ENCODE results near the gene RFX4.

RFX4 gene

DNA sequence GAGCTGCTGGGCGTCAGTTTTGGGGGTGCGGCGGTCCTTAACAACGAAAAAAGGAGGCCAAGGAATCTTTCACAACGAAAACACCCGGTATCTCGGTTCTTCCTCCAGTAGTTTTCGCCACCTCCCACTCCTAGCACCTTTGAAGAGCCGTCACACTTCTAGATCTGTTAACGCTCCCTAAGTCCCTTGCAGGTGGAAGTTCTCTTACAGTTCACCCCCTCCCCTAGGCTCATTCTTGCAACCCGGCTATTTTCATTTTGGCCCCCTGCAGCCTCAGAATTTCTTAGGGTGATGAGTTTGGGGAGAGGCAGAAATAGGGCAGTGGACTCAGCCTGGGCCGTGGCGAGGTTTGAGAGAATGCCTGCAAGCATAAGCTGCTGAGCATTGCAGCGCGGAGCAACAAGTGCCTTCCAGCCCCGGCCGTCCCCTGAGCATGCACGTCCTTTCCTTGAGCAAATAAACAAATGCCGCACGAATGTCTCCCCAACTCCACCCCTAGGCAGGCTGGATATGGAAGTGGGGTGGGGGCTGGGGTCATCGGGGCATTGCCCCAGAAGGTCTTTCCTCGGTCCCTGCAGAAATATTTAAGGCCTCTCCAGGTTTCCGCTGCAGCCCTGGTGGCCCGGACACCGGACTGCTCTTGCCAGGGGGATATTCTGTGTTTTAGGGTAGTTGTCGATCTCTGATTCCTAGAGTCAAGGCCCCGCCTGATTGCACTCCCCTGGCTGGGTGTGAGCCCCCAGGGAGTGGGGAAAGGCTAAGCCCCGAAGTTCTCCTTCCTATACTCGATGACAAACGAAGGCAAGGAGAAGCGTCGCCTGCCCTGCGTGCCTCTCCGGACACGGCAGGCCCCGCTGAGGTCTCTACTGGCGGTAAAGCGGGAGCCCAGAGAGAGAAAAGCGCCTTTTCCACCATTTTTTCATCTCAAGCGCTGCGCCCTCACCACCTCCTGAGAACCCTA is 1.6 kb downstream of the RFX4 start:
- TF ChIP-seq GATA2 (IDR thresholded peaks at IDR 0.05; ENCODE audit: low read depth, low read length) (no peak), GATA3 (IDR thresholded peaks at IDR 0.05; ENCODE audit: low read depth, low read length) (no peak)

DNA sequence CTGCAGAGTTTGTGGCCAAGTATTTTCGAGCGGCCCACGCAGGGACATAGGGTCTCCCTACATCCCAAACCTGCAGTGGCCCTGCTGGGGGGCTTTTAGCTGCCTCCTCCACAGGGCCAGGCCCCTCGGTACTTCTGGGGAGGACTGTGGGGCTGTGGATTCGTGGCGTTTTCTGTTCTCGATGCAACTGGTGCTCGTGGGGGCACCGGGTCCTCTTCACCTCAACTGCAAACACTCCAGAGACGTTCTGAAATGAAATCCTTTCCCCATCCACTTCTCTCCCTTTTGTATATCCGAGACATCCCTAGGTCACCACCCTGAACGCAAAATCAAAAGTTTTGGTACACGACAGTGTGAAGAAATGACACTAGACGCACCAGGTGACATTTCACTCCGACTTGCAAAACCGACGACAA is 2.3 kb downstream of the RFX4 start:
- no peak for TF ChIP-seq GATA2 (IDR thresholded peaks at IDR 0.05; ENCODE audit: low read depth, low read length)
- no peak for TF ChIP-seq GATA3 (IDR thresholded peaks at IDR 0.05; ENCODE audit: low read depth, low read length)

- no peak for TF ChIP-seq GATA3 (IDR thresholded peaks at IDR 0.05; ENCODE audit: low read depth, low read length)
- no peak for TF ChIP-seq GATA2 (IDR thresholded peaks at IDR 0.05; ENCODE audit: low read depth, low read length)
These were observed 2.9 kb downstream of the RFX4 start for GRCh38 chr12:106585521-106586277.

DNA sequence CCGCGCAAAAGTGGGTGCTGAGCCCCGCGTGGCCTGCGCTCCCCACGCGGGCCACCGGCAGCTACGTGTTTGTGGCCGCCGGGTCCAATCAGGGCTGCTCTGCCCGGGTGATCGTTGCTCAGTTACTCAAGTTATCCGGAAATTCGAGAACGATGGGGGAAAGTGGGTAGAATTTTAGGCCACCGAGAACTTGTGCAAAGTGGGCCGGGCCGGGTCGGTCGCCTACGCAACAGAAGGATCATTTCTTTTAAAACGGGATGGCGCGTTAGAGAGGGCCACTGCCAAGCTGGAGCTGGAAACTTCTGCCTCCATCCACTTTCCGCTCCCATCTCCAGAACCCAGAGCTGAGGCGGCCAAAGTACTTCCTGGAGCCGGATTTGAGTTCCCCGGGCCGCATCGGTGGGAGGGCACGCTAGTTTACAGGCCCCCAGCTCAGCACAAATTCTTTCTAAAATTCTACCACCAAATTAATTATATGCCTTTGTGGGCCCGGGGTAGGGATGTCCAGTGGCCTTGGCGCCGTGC is 3.5 kb downstream of the RFX4 start:
- TF ChIP-seq GATA2 (IDR thresholded peaks at IDR 0.05; ENCODE audit: low read depth, low read length) (no peak), GATA3 (IDR thresholded peaks at IDR 0.05; ENCODE audit: low read depth, low read length) (no peak)

DNA sequence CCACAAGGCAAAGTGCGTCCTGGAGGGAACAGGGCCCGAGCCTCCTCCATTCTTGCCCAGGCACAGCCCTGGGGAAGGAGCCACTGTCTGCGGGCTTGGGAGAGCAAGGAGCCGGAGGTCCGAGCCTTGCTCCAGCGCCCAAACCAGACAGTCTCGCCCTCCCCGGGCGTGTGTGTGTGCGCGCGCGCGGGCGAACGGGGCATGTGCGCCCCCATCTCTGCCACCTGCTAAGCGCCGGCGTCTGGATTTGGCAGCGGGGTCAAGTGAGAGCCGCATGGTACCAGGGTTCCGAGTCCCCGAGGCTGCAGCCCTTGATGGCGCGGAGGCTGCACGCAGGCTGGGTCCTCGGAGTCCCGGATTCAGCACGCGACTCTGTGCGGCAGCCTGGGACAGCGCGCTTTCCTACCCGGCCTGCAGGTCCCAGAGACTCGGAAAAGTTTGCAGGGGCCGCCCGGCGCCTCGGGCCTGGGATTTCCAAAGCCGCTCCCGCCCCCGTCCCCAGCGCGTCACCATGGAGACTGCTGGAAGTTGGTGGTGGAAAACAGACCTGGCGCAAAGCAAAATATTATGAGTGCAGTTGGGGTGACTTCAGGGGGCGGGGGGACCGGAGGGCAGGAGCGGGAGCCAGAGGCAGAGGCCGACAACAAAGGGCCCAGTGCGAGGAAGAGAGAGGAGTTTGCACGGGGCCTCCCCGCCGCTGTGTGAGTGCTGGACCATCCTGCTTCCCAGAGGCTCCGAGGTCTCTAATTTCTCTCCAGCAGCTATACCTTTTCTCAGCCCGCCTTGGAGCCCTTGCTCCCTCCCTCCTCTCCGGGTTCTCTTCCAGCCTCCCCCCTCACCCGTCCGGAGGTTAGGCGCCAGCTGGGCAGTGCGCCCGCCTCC is 4.2 kb downstream of the RFX4 start:
- TF ChIP-seq GATA2 (IDR thresholded peaks at IDR 0.05; ENCODE audit: low read depth, low read length), result no peak
- no peak for TF ChIP-seq GATA3 (IDR thresholded peaks at IDR 0.05; ENCODE audit: low read depth, low read length)

DNA sequence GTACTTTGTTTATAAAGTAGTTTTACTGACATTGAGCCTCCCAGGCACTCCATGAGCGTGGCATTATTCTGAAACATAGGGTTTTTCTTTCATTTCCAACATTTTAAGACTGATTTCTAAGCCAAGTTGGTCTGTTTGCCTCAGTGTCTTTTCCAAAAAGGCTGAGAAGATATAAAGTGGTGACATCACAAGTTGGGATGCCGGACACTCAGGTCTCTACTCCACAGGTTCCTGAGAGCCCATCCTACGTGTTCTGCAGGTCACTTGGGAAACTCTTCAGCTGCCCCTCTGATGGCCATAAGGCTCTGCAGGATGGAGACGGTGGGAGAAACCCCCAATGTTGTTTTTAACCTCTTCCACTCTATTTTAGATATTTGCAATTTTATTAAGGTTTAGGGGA is 6.0 kb downstream of the RFX4 start:
- TF ChIP-seq GATA3 (IDR thresholded peaks at IDR 0.05; ENCODE audit: low read depth, low read length) (no peak), GATA2 (IDR thresholded peaks at IDR 0.05; ENCODE audit: low read depth, low read length) (no peak)

DNA sequence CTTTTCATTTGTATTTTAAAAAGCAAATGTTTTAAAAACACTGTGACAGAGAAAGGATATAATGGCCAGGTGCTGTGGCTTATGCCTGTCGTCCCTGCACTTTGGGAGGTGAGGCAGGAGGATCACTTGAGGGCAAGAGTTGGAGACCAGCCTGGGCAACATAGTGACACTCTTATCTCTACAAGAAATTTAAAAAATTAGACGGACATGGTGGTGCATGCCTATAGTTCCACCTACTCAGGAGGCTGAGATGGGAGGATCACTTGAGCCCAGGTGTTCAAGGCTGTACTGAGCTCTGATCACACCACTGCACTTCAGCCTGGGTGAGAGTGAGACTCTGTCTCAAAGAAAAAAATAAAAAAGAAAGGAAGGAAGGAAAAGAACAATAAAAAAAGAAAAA is 7.8 kb downstream of the RFX4 start:
- no peak for TF ChIP-seq GATA2 (IDR thresholded peaks at IDR 0.05; ENCODE audit: low read depth, low read length)
- TF ChIP-seq GATA3 (IDR thresholded peaks at IDR 0.05; ENCODE audit: low read depth, low read length), result no peak

DNA sequence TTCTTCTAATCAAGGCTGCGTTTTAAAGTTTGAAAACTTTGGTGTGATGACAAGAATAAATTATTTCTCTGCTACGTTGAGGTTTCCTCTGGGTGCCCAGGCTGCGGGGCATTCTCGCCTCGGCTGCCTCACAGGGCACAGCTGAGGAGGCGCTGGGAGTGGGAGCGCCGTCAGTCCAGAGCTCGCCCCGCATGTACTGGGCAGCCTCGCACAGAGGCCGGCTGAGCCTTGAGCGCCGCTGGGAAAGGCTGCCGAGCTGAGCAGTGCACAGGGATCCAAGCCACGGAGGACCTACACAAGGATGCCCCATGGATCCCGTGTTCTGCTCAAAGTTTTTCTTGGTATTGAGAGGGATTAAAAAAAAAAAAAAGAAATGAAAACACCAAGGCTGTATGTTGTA is 11.6 kb downstream of the RFX4 start:
- TF ChIP-seq GATA3 (IDR thresholded peaks at IDR 0.05; ENCODE audit: low read depth, low read length) (no peak), GATA2 (IDR thresholded peaks at IDR 0.05; ENCODE audit: low read depth, low read length) (no peak)

GRCh38 chr12:106595268-106595667 is 12.5 kb downstream of the RFX4 start:
- TF ChIP-seq GATA2 (IDR thresholded peaks at IDR 0.05; ENCODE audit: low read depth, low read length) (no peak), GATA3 (IDR thresholded peaks at IDR 0.05; ENCODE audit: low read depth, low read length) (no peak)

- TF ChIP-seq GATA3 (IDR thresholded peaks at IDR 0.05; ENCODE audit: low read depth, low read length), result no peak
These were observed 15.2 kb downstream of the RFX4 start for GRCh38 chr12:106598003-106598402.

- TF ChIP-seq GATA3 (IDR thresholded peaks at IDR 0.05; ENCODE audit: low read depth, low read length), result no peak
- no peak for TF ChIP-seq GATA2 (IDR thresholded peaks at IDR 0.05; ENCODE audit: low read depth, low read length)
These were observed 16.5 kb downstream of the RFX4 start for GRCh38 chr12:106599302-106599701.

- TF ChIP-seq GATA3 (IDR thresholded peaks at IDR 0.05; ENCODE audit: low read depth, low read length) (no peak), GATA2 (IDR thresholded peaks at IDR 0.05; ENCODE audit: low read depth, low read length) (no peak)
These were observed 17.7 kb downstream of the RFX4 start for GRCh38 chr12:106600503-106600902.

GRCh38 chr12:106601031-106601430 is 18.2 kb downstream of the RFX4 start:
- no peak for TF ChIP-seq GATA2 (IDR thresholded peaks at IDR 0.05; ENCODE audit: low read depth, low read length)
- TF ChIP-seq GATA3 (IDR thresholded peaks at IDR 0.05; ENCODE audit: low read depth, low read length), result no peak

GRCh38 chr12:106601496-106601895 is 18.7 kb downstream of the RFX4 start:
- TF ChIP-seq GATA3 (IDR thresholded peaks at IDR 0.05; ENCODE audit: low read depth, low read length) (no peak), GATA2 (IDR thresholded peaks at IDR 0.05; ENCODE audit: low read depth, low read length) (no peak)
